Measurements from ENCODE around the gene ALB. TPM values are rescaled to one million over a fixed set of nuclear protein-coding genes. Genes with fewer than 3 reads are reported as not detected.

The ALB gene
- total RNA-seq, 4 donors from 2014 or later: 0.32 TPM; not detected in 3

DNA sequence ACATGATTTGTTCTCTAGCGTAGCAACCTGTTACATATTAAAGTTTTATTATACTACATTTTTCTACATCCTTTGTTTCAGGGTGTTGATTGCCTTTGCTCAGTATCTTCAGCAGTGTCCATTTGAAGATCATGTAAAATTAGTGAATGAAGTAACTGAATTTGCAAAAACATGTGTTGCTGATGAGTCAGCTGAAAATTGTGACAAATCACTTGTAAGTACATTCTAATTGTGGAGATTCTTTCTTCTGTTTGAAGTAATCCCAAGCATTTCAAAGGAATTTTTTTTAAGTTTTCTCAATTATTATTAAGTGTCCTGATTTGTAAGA, 2.4 kb downstream of the ALB start:
- H3K9me3 ChIP-seq: no peaks in the 10 kb centered on the region
- no peaks in the 10 kb centered on the region for H3K27me3 ChIP-seq
- H3K36me3 ChIP-seq: no peaks in the 10 kb centered on the region
- H3K27ac ChIP-seq (replicated peaks in 1 of 4): no peak overlapping the region
- H3K4me1 ChIP-seq: no peaks in the 10 kb centered on the region
- intact Hi-C loops (cut with DNase I): no loop called here
- TF ChIP-seq EP300 (IDR thresholded peaks at IDR 0.05): no peak
- TF ChIP-seq POLR2A (IDR thresholded peaks at IDR 0.05; ENCODE audit: low read depth): no peak
- TF ChIP-seq, protein P1, sequence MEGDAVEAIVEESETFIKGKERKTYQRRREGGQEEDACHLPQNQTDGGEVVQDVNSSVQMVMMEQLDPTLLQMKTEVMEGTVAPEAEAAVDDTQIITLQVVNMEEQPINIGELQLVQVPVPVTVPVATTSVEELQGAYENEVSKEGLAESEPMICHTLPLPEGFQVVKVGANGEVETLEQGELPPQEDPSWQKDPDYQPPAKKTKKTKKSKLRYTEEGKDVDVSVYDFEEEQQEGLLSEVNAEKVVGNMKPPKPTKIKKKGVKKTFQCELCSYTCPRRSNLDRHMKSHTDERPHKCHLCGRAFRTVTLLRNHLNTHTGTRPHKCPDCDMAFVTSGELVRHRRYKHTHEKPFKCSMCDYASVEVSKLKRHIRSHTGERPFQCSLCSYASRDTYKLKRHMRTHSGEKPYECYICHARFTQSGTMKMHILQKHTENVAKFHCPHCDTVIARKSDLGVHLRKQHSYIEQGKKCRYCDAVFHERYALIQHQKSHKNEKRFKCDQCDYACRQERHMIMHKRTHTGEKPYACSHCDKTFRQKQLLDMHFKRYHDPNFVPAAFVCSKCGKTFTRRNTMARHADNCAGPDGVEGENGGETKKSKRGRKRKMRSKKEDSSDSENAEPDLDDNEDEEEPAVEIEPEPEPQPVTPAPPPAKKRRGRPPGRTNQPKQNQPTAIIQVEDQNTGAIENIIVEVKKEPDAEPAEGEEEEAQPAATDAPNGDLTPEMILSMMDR (IDR thresholded peaks at IDR 0.05): no peak
- no peak for TF ChIP-seq POLR2AphosphoS5 (IDR thresholded peaks at IDR 0.05)
- DNase-seq (ENCODE audit: extremely low spot score): no peak
- WGBS: 96% methylated on average over 1 of the region's 1 CpG
- no peak overlapping the region for H3K4me3 ChIP-seq

DNA sequence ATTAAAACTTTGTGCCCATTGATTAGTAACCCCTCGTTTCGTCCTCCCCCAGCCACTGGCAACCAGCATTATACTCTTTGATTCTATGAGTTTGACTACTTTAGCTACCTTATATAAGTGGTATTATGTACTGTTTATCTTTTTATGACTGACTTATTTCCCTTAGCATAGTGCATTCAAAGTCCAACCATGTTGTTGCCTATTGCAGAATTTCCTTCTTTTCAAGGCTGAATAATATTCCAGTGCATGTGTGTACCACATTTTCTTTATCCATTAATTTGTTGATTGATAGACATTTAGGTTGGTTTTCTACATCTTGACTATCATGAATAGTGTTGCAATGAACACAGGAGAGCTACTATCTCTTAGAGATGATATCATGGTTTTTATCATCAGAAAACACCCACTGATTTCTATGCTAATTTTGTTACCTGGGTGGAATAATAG, 3.2 kb downstream of the ALB start:
- Histone ChIP-seq H3K4me3 (no peak overlapping the region), H3K27ac (replicated peaks in 1 of 4) (no peak overlapping the region), H3K4me1 (no peaks in the 10 kb centered on the region), H3K36me3 (no peaks in the 10 kb centered on the region), H3K27me3 (no peaks in the 10 kb centered on the region), H3K9me3 (no peaks in the 10 kb centered on the region)
- intact Hi-C loops (cut with DNase I): no loop called here
- no peak for DNase-seq (ENCODE audit: extremely low spot score)
- WGBS: 82% methylated on average over 2 of the region's 2 CpGs
- TF ChIP-seq, protein P1 (IDR thresholded peaks at IDR 0.05): no peak
- TF ChIP-seq POLR2A (IDR thresholded peaks at IDR 0.05; ENCODE audit: low read depth) (no peak), POLR2AphosphoS5 (IDR thresholded peaks at IDR 0.05) (no peak), EP300 (IDR thresholded peaks at IDR 0.05) (no peak)

DNA sequence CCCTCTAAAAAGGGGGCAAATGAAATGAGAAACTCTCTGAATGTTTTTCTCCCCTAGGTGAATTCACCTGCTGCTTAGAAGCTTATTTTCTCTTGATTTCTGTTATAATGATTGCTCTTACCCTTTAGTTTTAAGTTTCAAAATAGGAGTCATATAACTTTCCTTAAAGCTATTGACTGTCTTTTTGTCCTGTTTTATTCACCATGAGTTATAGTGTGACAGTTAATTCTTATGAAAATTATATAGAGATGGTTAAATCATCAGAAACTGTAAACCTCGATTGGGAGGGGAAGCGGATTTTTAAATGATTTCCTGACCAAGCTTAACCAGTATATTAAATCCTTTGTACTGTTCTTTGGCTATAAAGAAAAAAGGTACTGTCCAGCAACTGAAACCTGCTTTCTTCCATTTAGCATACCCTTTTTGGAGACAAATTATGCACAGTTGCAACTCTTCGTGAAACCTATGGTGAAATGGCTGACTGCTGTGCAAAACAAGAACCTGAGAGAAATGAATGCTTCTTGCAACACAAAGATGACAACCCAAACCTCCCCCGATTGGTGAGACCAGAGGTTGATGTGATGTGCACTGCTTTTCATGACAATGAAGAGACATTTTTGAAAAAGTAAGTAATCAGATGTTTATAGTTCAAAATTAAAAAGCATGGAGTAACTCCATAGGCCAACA, 4.2 kb downstream of the ALB start:
- H3K36me3 ChIP-seq: no peaks in the 10 kb centered on the region
- intact Hi-C loops (cut with DNase I): no loop called here
- no peaks in the 10 kb centered on the region for H3K27me3 ChIP-seq
- H3K27ac ChIP-seq (replicated peaks in 1 of 4): no peak overlapping the region
- no peaks in the 10 kb centered on the region for H3K9me3 ChIP-seq
- no peak overlapping the region for H3K4me3 ChIP-seq
- H3K4me1 ChIP-seq: no peaks in the 10 kb centered on the region
- TF ChIP-seq POLR2A (IDR thresholded peaks at IDR 0.05; ENCODE audit: low read depth): no peak
- TF ChIP-seq, protein P1 (IDR thresholded peaks at IDR 0.05): no peak
- TF ChIP-seq EP300 (IDR thresholded peaks at IDR 0.05): no peak
- no peak for TF ChIP-seq POLR2AphosphoS5 (IDR thresholded peaks at IDR 0.05)
- DNase-seq (ENCODE audit: extremely low spot score): no peak
- WGBS: 72% methylated on average over 4 of the region's 4 CpGs

DNA sequence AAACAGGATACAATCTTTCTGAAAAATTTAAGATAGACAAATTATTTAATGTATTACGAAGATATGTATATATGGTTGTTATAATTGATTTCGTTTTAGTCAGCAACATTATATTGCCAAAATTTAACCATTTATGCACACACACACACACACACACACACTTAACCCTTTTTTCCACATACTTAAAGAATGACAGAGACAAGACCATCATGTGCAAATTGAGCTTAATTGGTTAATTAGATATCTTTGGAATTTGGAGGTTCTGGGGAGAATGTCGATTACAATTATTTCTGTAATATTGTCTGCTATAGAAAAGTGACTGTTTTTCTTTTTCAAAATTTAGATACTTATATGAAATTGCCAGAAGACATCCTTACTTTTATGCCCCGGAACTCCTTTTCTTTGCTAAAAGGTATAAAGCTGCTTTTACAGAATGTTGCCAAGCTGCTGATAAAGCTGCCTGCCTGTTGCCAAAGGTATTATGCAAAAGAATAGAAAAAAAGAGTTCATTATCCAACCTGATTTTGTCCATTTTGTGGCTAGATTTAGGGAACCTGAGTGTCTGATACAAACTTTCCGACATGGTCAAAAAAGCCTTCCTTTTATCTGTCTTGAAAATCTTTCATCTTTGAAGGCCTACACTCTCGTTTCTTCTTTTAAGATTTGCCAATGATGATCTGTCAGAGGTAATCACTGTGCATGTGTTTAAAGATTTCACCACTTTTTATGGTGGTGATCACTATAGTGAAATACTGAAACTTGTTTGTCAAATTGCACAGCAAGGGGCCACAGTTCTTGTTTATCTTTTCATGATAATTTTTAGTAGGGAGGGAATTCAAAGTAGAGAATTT, 5.2 kb downstream of the ALB start:
- H3K4me3 ChIP-seq: no peak overlapping the region
- DNase-seq (ENCODE audit: extremely low spot score): no peak
- intact Hi-C loops (cut with DNase I): no loop called here
- 78% methylated on average over 6 of the region's 6 CpGs for WGBS
- no peaks in the 10 kb centered on the region for H3K36me3 ChIP-seq
- H3K4me1 ChIP-seq: no peaks in the 10 kb centered on the region
- H3K9me3 ChIP-seq: no peaks in the 10 kb centered on the region
- TF ChIP-seq POLR2A (IDR thresholded peaks at IDR 0.05; ENCODE audit: low read depth) (no peak), POLR2AphosphoS5 (IDR thresholded peaks at IDR 0.05) (no peak), EP300 (IDR thresholded peaks at IDR 0.05) (no peak)
- TF ChIP-seq, protein P1 (IDR thresholded peaks at IDR 0.05): no peak
- H3K27me3 ChIP-seq: no peaks in the 10 kb centered on the region
- H3K27ac ChIP-seq (replicated peaks in 1 of 4): no peak overlapping the region

Data from esophagus muscularis mucosa (tissue), 4 donors.